HG03039 (cell line): ENCODE measurements around the gene SLC9A9.
A peak's percentile ranks its signal among the peaks of the same experiment; 100 is the strongest.
"Not testable (repeated sequence)": the region's sequence is repeated elsewhere in the genome, so short reads cannot be mapped to it uniquely, and the experiment has no call there.

Experiments
- ATAC-seq: cut with Tn5 transposase; IDR thresholded peaks from one replicate; pipeline ENCODE4 v1.9.1; 2021; ENCODE audit warnings: mild to moderate bottlenecking, moderate library complexity; ENCODE audit not compliant: unreplicated experiment

SLC9A9 gene

DNA sequence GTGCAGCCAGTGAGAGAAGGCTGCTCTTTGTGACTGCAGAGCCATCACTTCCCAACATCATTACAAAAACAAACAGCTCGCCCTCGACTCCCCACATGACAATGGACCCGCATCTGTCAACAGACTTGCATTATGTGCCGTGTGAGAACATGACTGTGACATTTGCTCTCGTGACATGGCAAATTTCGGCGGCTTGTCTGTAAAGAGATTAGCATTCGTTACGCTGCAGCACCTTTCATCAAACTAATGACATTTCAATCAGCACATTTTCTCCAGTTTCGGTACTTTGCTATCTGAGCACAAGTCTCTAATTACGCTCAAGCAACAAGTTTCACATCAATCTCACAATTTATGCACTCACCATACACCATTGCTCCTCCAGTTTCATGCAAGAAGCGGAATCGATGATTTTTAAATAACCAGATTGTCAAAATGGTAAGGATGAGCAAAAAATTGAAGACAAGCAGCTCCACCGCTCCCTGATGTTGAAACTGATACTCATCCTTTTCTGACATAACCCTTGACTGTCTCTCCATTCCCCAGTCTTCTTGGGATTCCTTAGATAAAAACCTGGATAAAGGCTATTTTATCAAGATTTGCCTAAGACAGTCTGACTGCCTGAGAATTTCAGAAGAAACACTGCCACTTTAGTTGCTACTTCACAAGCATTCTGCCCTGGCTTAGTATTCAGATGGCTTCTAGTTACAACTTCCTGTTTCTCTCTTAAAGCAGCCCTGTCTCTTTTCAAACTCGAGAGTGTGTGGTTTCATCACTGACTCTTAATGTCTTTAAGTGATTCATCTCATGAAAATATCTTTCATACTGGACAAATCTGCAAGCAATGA lies at the start of gene SLC9A9:
Gene SLC9A9, minus strand, starts transcription at position 682 of the 845 bp plus-strand sequence. Its CDS starts 146 bp downstream, at position 536.
- ATAC-seq: peak; percentile 81

- ATAC-seq: no peak
Measured at GRCh38 chr3:143897576-143898295, 49.5 kb upstream of the SLC9A9 start.

DNA sequence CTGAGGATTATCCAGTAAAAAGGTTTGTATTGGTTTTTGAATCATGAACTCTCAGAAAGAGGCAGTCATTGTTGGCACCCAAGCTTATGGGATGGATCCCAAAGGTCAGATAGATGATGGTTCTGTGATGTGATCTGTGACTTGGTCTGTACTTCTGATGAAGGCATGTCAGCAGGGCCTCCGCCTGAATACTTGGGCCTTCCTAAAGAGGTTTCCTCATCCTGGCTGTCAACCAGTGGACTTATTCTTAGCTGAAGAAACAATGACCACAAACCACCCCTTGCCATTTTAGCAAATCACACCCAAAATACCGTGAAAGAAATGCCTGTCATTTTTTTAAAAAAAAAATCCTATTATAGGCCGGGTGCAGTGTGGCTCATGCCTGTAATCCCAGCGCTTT lies 48.2 kb upstream of the SLC9A9 start:
- no peak for ATAC-seq

- no peak for ATAC-seq
Measured at GRCh38 chr3:143895805-143896204, 47.5 kb upstream of the SLC9A9 start.

DNA sequence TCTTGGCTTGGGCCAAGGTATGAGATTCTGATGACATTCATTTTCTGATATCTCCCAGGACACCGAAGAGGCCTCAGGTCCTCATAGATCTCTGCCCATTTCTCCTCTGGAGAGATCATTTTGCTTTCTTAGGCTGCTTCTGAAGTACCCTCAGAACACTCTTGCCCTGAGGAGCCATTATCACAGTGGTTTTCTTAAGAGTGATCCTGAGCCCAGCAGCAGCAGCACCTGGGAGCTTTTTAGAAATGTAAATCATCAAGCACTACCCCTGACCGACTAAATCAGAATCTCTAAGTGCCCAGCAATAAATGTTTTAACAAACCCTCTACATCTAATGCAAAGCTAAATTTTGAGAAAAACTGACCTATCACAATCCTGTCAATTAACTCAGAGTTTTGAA lies 40.6 kb upstream of the SLC9A9 start:
- no peak for ATAC-seq

GRCh38 chr3:143888166-143888565 lies 39.9 kb upstream of the SLC9A9 start:
- no peak for ATAC-seq

- ATAC-seq: peak; percentile 87
Measured at GRCh38 chr3:143885780-143886427, 37.6 kb upstream of the SLC9A9 start.

DNA sequence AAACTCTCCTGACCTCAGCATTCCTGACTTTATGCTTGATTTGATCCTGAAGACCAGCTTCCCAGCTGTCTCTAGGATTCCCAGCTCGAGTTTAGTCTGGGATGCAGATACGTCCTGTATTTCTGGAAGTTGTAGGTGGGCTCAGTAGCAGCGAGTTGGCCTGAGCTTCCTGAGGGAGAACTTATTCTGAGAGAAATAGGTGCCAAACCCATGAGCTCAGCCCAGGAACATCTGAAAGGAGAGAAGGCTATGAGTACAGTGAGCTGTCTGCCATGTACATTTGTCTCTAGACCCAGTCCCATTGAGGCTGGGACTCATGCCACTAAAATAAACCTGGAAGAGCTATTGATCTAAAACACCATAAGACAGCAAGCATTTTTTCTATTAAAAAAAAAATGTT lies 36.6 kb upstream of the SLC9A9 start:
- ATAC-seq: no peak

DNA sequence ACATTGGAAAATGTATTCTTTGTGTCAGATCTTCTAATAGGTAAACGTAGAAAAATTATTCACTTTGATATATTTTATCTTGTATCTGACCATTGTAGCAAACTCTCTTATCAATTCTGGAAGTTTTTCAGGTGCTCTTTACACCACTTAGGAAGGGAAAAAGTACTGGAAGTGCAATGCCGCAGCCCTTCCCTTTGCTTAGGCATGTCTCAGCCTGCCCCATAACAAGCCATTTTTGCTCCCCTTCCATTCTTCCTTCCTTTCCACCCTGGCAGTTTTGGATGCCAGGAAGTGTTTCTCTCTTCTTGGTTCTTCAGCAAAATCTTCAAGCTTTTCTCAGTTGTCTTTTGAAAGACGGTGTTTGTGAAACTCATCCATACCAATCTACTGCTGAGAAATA lies 34.9 kb upstream of the SLC9A9 start:
- ATAC-seq: no peak

GRCh38 chr3:143881095-143881494 lies 32.8 kb upstream of the SLC9A9 start:
- ATAC-seq: no peak

DNA sequence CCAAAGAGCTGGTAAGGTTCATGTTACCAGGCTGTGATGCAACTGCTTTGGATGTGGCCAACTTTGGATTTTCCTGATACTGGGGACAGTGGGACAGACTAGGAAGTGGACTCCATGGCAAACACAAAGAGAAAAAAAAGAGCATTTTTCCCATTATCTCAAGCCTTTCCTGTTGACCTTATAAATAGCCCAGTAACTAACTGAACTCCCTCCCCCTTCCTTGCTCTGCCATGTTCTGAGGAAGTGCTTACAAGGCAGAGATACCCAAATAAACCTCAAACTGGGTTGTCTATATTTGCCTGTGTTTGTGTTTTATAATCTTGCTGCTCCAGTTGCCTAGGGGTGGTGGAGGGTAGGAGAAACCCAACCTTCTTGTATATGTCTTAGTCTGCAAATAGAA lies 27.3 kb upstream of the SLC9A9 start:
- no peak for ATAC-seq

DNA sequence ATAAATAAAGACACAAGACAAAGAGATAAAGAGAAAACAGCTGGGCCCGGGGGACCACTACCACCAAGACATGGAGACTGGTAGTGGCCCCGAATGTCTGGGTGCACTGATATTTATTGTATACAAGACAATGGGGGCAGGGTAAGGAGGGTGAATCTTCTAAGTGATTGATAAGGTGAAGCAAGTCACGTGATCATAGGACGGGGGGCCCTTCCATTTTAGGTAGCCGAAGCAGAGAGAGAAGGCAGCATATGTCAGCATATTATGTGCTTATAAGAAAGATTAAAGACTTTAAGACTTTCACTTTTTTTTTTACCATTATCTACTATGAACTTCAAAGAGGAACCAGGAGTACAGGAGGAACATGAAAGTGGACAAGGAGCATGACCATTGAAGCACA lies 25.3 kb upstream of the SLC9A9 start:
- ATAC-seq: not testable (repeated sequence)

- no peak for ATAC-seq
Measured at GRCh38 chr3:143865302-143865701, 17.0 kb upstream of the SLC9A9 start.

- no peak for ATAC-seq
Measured at GRCh38 chr3:143859465-143860203, 11.4 kb upstream of the SLC9A9 start.

GRCh38 chr3:143856252-143856970 lies 8.1 kb upstream of the SLC9A9 start:
- no peak for ATAC-seq

- no peak for ATAC-seq
Measured at GRCh38 chr3:143855183-143855582, 6.9 kb upstream of the SLC9A9 start.

- ATAC-seq: no peak
Measured at GRCh38 chr3:143851331-143852017, 3.2 kb upstream of the SLC9A9 start.

DNA sequence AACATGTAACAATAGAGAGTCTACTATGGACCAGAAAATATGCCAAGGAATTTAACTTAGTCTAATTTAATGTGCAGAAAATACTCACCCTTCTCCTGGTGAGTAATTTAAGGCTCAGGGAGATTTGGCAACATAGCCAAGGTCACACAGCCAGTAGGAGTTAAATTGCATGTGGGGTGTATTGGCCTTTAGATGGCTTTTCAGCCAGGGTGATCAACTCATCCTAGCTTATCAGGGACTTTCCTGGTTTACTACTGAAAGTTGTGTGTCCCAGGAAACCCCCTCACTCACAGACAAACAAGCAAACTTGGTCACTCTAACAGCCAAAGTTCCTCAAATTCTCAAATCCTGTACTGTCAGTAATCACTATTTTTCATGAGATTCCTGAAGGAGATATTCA lies 2.6 kb upstream of the SLC9A9 start:
- ATAC-seq: peak; percentile 30

DNA sequence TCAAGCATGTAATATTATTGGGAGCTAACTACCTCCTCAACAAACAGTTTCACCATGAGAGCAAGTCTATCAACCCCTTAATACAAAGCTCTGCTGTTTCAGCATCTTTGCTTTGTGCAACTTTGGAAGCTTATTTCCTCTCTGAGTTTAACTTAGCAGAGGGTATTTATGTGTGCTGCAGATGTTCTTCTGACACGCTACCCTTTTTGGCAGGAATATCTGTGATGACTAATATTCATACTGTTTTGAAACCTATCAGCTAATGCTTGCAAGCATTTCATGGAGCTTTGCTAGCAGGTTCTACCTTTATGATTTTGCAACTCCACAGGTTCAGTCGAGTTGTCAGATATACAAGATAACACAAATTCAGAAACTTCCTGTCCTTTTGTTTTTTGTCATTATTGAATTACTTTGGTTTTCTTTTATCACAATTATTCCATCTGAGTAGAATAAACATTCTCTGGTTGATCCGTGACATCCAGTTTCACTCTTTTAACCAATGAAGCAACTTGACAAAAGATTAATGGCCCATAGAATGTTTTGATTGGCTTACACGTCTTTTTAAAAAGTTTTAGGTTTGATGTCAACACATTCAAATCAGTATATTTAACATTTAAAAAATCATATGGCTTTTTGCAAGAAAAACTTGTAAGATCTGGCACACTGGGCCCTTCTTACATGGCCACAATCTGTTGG lies 1.7 kb upstream of the SLC9A9 start:
- peak; percentile 43 for ATAC-seq
